Activated CD8-positive, alpha-beta memory T cell treated with anti-CD3 and anti-CD28 coated beads, Interleukin-2, amount 50 U/mL, for 24 hours (primary cell): Measurements from ENCODE around the gene KRT72.

ENCODE experiments used
- DNase-seq: peaks from one replicate; pipeline ENCODE4 v3.0.0-alpha.2; 2020; ENCODE audit errors: extremely low read depth

Gene KRT72

GRCh38 chr12:52630008-52630500 lies 28.8 kb upstream of the KRT72 start:
- no peak for DNase-seq

DNA sequence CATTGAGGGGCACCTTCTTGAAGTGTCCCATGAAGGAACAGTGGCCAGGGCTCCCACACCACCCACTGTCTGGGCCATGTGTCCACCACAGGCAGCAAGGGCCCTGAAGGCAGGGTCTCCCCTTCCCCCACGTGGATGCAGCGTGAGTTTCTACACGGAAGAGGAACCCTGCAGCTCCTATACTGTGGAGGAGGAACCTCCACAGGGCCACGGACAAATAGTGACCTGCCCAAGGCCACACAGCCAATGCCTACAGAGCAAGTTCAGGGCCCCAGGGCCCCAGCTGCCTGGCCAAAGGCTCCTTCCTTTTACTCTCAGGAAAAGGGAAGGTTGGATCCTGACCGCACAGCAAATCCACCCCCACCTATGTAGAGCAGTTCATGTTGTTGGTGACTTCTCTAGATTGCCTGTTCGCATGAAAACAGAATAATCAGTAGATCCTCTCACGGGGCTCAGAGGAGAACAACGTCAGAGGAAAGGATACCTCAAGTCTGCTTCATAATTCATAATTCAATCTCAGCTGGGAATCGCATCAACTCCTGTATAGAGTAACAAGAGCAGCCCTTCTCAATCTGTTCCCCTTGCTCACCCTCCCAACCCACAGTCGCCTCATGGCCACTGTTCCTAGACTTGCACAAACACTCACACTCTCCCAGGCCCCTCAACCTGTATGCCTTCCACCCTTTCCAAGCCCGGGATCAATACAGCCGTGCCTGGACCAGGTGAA lies 28.2 kb upstream of the KRT72 start:
- DNase-seq = no peak

- no peak for DNase-seq
Observed at GRCh38 chr12:52628841-52629240, 27.6 kb upstream of the KRT72 start.

- no peak for DNase-seq
Observed at GRCh38 chr12:52628111-52628507, 26.8 kb upstream of the KRT72 start.

DNA sequence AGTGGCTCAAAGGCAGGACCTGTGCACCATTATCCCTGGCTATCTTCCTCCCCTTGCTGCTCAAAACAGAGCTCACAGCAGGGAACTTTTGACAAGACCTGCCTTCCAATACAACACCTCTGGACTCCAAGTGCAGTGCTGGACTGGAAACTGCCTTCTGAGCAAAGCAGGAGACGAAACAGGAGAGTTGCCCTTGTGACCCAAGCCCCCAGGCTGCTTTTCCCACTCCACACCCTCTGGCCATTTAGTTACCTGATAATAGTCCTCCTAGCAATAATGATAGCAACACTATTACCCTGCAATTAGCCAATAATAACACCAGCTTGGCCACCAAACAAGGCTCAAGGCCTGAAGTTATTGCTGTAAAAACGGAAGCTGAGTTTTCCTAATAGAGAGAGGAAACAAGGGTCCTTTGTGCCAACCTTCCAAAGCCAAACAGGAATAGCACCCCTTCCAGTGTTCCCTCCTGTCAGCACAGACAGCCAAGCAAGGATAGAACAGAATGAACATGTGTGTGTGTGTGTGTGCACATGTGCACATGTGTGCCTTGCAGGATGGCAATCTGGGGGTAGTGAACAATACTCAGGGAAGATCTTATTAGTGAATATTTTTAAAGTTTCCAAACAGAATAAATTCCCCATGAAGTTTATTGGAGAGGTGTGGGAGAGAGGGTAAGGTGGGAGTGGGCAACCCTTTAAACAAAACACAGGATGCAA lies 26.3 kb upstream of the KRT72 start:
- no peak for DNase-seq

DNA sequence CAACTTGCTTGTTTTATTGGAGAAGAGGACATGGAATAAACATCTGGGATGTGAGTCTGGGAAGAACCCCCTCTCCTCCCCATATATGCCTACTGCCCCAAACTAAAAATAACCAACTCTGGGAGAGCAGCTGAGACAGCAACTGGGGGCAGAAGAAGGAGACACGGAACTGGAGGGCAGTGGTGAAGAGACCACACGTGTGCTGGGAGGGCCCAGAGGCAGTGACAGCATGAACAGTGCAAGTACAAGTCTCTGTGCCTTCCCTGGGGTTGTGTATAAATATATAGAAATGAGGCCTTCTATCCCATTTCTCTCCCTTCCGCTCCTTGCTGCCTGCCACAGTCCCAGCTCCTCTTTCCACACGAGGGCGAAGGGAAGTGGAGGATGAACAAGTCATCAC lies 21.1 kb upstream of the KRT72 start:
- DNase-seq = no peak

DNA sequence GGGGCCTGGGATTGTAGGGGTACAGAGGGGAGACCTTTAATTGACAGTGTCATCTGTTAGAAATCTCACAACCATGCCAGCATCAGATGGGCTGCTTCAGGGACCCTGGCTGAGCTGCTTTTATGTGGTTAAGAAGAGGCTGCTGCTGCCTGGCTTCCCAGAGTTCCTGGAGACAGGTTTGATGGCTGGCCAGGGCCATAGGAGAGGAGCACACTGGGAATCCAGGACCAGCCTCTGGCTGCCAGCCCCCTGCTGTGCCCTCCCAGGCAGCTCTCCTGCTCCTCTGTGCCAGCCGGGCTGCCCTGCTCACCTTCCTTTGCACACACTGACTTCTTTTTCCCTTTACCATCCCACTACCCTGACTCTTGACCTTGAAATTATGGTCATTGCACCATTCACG lies 17.6 kb upstream of the KRT72 start:
- DNase-seq = no peak

GRCh38 chr12:52618216-52618615 lies 17.0 kb upstream of the KRT72 start, which contains the start of gene KRT73:
Gene KRT73 (minus strand): TSS chr12:52618559. CDS start chr12:52618524, 35 bp downstream.
- no peak for DNase-seq

DNA sequence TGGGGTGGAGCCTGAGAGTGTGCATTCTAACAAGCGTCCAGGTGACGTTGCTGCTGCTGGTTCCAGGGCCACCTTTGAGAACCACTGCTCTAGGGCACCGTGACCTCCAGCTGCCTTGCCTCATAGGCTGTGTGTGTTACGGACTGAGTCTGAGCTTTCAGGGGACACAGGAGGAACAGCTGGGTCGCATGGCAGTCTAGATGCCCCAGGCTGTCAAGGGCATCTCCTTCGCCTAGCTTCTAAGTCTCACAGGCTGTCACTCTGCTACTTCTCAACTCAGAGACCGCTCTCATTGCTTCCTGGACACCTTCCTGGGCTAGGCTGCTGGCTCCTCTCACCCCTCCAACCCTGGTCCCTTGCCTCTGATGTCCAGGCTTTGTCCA lies 16.1 kb upstream of the KRT72 start:
- no peak for DNase-seq

- no peak for DNase-seq
Observed at GRCh38 chr12:52616680-52617402, 15.6 kb upstream of the KRT72 start.

- DNase-seq = no peak
Observed at GRCh38 chr12:52615912-52616311, 14.6 kb upstream of the KRT72 start.

DNA sequence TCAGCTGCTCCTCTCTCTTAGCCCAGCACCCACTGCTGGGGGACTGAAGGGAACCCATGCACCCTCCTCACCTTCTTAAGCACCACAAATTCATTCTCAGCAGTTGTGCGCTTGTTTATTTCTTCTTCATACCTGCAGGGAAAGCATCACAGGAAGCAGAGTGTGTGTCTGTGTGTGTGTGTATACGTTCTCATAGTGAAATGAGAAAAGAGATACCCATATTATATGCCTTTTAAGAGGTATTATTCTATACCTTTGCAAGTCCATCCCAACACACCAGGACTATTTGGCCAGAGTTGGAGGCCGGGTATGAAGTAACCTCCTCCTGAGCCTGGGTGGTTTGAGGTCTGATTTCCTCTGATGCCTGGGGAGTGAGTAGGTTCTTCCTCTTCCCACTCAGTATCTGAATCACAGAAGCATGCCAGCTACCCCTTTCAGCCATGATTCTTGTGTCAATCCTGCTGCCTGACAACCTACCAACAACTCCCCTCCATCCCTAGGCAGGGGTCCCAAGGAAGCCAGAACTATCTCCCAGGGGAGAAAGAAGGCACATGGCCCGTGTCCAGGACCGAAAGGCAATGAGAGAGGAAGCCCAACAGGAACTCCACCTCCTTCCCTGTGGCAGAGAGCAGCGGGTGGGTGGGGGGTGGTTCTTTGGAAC lies 14.1 kb upstream of the KRT72 start:
- no peak for DNase-seq

- no peak for DNase-seq
Observed at GRCh38 chr12:52614381-52615207, 13.3 kb upstream of the KRT72 start.

DNA sequence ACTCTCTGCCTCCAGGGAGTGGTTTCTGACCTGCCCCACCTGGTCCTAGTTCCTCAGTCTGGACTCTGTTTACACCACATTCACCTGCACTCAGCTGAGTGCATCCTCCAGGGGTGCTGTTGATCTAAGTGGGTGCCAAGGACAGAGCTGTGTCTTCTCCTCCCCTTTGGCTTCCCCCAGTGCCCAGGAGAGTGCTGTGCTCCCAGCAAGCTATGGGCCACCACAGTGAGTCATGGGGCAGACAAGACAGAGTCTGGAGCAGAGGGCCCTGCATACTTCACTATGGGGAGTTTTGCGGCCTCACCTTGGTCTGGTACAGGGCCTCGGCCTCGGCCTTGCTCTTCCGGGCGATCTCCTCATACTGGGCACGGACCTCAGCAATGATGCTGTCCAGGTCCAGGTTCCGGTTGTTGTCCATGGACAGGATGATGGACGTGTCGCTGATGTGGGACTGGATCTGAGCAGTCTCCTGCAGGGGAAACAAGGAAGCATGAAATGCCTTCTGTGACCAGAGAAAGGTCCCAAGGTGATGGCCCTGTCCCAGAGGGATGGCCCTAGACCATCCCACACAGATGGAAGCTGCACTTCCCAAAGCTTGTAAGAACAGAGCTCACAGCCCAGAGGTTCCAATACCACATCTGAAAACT lies 12.2 kb upstream of the KRT72 start:
- DNase-seq = no peak

DNA sequence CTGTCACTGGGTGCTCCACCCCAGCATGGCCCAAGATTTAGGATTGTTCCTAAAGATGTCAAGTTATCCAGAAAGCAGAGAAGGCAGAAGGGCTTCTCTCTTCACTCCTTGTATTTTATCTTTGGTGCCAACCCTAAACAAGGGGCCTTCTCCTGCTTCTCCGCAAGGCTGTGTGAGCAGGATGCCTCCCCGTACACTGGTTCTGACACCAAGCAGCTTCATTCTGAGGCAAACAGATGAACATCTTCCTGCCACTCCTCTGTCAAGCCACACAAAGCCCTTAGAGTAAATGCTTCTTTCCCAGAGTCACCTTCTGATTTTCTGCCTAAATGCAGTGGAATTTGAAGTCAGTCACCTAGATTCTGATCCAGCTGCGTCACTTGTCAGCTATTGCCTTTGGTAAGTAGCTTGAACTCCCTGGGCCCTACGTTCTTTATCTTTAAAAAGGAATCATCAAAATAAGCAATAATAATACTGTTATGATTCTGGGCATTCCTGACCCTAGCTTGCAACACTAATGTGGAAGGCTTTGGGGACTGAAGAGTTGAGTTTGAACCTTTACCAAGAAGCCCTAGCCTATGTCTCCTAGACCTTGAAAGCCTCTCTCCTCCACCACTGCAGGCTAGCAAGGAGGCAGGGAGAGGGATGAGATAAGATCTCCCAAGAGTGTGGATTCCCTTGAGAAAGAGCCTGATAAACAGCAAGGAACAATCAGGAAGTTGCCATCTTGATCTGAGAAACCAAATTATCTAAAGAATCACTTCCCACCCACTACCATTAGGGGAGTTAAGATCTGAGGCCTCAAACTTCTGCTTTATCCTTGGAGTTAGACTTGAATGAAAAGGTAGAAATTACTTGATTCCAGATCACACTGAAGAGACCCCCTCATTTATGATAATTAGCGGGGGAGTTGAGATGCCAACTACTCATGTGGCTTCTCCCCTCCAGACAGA lies 11.4 kb upstream of the KRT72 start:
- no peak for DNase-seq

DNA sequence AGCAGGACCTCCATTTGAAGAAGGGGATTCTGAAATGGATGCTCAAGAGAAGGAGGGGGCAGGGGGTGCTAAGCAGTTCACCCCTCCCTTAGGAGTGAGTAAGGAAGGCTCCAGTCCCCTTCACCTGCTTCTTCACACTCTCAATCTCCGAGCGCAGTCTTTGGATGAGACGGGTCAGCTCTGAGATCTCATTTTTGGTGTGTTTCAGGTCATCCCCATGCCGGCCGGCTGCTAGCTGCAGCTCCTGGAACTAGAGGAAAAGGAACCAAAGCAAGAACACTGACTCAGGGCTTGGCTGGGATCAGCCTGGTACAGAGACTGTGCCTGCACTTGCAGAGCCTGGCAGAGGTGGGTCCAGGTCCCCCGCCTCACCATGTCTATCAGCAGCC lies 9.8 kb upstream of the KRT72 start:
- no peak for DNase-seq

DNA sequence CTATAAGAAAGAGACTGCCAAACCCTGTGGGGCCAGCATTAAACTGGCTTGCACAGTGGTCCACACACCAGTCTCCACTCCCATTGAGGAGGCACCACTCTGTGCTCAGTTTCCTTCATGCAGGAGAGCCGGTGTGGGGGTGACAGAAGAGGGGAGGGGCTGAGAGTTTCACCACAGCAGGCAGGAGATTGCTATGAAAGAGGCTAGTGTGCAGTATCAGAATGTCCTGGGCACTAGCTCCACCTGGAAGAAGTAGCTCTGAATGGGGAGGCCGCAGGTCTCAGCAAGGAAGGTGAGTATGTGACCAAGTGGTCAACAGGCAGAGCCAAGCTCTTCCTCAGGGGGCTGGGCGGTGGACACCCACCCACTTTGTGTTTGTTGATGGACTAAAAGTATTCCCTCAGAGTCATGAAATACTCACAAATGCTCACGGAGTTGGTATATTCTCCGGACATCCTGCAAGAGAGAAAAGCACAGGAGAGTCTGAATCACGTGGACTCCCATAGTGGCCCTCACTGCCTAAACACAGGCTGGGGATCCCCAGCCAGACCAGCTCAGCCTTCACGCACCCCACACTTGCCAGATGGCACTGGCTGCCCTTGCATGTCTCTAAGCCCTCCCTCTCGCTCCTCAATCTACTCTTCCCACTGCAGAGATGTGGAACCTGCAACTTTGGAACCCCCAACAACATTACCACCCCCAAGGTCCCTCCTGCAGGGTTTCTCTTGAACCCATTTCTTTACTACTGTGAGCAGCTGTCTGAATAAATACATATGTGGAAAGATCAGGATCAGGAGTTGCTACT lies 7.8 kb upstream of the KRT72 start:
- DNase-seq = no peak

GRCh38 chr12:52608161-52608560 lies 6.9 kb upstream of the KRT72 start:
- no peak for DNase-seq

DNA sequence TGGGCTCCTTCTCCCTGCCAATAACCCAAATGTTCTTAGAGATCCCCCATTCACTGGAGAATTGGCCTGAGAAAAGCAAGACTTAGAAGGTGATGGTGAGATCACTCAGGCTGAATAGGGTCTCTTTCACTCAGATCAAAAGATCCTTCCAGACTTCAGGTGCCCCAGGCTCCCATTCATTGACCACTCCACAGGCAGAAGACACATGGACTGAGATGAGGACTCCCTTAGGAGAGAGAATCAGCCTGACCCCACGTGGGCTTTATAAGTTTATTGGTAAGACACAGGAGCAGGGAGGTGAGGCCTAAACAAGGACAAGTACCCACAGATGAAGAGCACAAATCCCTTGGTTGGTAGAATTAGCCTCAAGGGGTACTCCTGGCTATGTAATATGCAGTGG lies 6.1 kb upstream of the KRT72 start:
- DNase-seq = no peak
